Measurements from ENCODE around the gene TESPA1. TPM values are rescaled to one million over a fixed set of nuclear protein-coding genes. Genes with fewer than 3 reads are reported as not detected.
A peak's percentile ranks its signal among the peaks of the same experiment; 100 is the strongest.

The TESPA1 gene
- total and polyA plus RNA-seq, 8 donors: 0.67 to 3.2 (median 1.2) TPM

DNA sequence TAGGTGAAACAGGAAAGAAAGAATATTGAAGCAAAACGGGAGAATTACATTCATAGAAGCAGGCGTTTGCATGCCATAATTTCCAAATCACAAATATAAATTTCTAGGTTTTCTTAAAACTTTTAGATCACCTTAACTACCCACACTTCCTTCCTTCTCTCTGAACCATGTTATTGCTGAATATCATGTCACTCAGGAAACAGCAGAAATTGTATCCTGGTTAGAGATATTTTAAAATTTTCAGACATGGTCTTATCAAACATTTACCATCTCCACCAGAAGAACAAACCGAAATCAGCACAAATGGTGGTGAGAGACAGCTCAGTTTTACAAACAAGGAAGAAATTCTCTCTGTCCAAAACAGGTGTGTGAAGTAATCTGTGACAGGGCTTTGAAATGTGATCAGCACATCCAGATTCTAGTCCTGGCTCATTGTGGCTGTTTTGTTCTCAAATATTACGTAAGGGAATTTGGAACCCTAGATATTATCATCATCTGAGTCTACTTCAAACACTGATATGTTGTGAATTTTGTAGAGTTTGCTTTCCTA lies 16.3 kb downstream of the TESPA1 start:
- intact Hi-C loops (cut with DNase I): no loop called here
- no peak for ATAC-seq
- Histone ChIP-seq H3K9me3 (no peaks in the 10 kb centered on the region), H3K4me3 (no peak overlapping the region), H3K4me1 (peaks cover 0 to 7% of the 10 kb centered on the region in 2 donors), H3K27ac (no peak overlapping the region), H3K27me3 (no peaks in the 10 kb centered on the region), H3K36me3 (no peaks in the 10 kb centered on the region)
- DNase-seq: no peak
- TF ChIP-seq, protein P1, sequence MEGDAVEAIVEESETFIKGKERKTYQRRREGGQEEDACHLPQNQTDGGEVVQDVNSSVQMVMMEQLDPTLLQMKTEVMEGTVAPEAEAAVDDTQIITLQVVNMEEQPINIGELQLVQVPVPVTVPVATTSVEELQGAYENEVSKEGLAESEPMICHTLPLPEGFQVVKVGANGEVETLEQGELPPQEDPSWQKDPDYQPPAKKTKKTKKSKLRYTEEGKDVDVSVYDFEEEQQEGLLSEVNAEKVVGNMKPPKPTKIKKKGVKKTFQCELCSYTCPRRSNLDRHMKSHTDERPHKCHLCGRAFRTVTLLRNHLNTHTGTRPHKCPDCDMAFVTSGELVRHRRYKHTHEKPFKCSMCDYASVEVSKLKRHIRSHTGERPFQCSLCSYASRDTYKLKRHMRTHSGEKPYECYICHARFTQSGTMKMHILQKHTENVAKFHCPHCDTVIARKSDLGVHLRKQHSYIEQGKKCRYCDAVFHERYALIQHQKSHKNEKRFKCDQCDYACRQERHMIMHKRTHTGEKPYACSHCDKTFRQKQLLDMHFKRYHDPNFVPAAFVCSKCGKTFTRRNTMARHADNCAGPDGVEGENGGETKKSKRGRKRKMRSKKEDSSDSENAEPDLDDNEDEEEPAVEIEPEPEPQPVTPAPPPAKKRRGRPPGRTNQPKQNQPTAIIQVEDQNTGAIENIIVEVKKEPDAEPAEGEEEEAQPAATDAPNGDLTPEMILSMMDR (IDR thresholded peaks at IDR 0.05): no peak

DNA sequence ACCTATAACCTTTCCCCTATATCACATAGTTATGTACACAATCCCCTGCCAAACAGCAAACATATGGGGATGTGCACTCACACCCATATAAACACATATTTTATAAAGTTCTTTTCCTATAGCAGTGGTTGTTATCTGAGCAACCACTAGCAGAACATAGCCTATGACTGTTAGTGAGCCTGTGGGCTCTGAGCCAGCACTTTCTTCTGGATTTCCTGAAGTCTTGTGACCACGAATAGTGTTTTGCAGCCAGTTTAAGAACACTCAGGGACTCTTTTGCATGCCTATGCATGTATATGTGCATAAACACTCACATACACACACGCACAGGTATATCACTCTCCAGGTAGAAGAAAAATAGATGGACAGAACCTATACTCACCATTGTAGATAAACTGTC lies 17.1 kb downstream of the TESPA1 start:
- Histone ChIP-seq H3K36me3 (no peaks in the 10 kb centered on the region), H3K27me3 (no peaks in the 10 kb centered on the region)
- DNase-seq: peak in 1 of 4 donors; percentile 49

DNA sequence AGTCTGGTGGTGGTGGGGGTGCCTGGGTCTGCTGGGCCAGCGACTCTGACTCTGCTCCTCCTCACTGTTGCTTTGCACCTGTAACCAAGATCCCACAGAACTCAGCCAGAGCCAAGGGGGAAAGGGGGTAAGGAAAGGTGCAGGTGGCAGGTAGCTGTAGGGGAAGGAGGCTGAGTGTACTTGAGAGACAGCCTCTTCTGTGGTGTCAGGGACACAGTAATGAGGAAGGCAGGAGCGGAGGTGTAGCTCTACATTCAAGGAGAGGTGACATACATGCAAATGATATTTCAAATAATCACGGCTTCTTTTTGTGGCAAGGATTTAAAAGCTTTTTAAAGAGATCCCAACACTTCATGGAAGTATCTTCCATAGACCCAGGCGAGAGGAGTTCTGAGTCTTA lies 23.4 kb downstream of the TESPA1 start:
- peaks cover 0 to 18% of the 10 kb centered on the region in 2 donors for H3K4me1 ChIP-seq
- no peak for DNase-seq
- TF ChIP-seq, protein P1 (IDR thresholded peaks at IDR 0.05): no peak
- no peak overlapping the region for H3K27ac ChIP-seq
- H3K27me3 ChIP-seq: no peaks in the 10 kb centered on the region
- H3K9me3 ChIP-seq: no peaks in the 10 kb centered on the region
- H3K36me3 ChIP-seq: no peaks in the 10 kb centered on the region
- no peak overlapping the region for H3K4me3 ChIP-seq
- intact Hi-C loops (cut with DNase I): no loop called here
- no peak for ATAC-seq

More for the DNA sequence above, 17.1 kb downstream of the TESPA1 start:
- Histone ChIP-seq H3K9me3 (no peaks in the 10 kb centered on the region), H3K4me1 (peaks cover 0 to 7% of the 10 kb centered on the region in 2 donors), H3K4me3 (no peak overlapping the region), H3K27ac (no peak overlapping the region)
- peak; percentile 35 for ATAC-seq
- TF ChIP-seq, protein P1 (IDR thresholded peaks at IDR 0.05): no peak
- intact Hi-C loops (cut with DNase I): no loop called here

DNA sequence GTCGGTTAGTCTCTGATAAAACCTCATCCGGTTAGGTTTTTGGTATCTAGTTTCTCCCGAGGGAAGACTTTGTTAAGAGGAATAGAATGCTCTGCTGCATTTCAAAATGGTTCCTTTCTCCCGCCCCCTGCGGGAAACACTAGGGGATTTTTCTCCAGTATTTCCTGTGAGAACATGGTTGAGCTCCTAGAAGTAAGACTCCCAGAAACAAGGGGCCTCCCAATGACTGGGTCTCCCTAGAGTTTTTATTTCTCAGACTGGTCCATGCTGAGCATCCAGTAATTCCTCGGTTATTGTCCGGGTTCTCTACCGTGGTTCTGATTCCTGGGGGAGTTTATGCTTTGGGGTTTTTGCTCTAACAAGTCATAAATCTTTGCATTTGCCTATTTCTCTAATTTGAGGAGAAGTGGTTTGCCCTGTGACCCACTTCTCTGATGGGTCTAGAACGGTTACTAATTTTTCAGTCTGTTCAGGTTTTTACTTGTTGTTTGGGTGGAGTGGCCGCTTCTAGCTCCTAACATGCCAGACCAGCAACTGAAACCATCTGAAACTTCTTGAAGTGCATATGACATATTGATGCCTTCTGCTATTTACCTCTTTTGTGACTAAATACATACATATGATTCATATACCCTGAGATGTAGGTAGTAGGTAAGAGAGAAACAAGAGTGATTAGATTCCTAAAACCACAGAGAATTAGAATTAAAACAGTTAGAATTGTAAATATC lies 25.1 kb downstream of the TESPA1 start:
- no peaks in the 10 kb centered on the region for H3K27me3 ChIP-seq
- H3K9me3 ChIP-seq: no peaks in the 10 kb centered on the region
- no peak overlapping the region for H3K27ac ChIP-seq
- DNase-seq: no peak
- H3K4me3 ChIP-seq: no peak overlapping the region
- TF ChIP-seq, protein P1 (IDR thresholded peaks at IDR 0.05): no peak
- intact Hi-C loops (cut with DNase I): loop anchor here in 1 of 2 donors (10.0 kb wide), 2 partner anchors 105 to 235 kb away; partner anchors contain the start of gene MUCL1
- peaks cover 0 to 23% of the 10 kb centered on the region in 2 donors for H3K4me1 ChIP-seq
- ATAC-seq: no peak
- H3K36me3 ChIP-seq: no peaks in the 10 kb centered on the region

DNA sequence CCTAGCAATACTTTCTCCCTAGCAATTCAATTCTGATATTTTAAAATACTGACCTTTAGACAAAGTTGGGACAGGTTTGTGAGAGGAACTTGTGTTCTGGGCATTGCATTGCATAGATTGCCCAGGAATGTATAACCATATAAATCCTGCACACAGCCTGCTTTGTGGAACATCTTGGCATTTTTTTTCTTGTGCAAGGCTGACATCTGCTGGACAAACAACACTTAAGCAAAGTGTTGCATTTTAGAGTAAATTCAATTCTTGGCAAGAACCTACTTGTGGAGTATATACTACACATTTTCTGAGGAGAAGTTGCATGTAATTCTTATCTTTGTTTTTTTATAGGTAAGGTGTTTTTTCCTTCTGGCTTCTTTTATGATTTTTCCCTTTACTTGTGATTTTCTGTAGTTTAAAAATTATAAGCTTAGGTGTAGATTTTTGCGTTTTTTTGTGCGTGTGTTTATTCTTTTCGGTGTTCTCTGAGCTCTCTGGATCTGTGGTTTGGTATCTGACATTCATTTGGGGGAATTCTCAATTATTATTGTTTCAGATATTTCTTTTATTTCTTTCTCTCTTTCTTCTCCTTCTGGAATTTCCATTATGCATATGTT lies 26.4 kb downstream of the TESPA1 start:
- TF ChIP-seq, protein P1 (IDR thresholded peaks at IDR 0.05): peak; percentile 55 to 67
- Histone ChIP-seq H3K9me3 (no peaks in the 10 kb centered on the region), H3K36me3 (no peaks in the 10 kb centered on the region), H3K27ac (no peak overlapping the region), H3K4me3 (no peak overlapping the region), H3K27me3 (no peaks in the 10 kb centered on the region), H3K4me1 (peaks cover 0 to 23% of the 10 kb centered on the region in 2 donors)
- intact Hi-C loops (cut with DNase I): loop anchor here in 1 of 2 donors (10.0 kb wide), 2 partner anchors 103 to 233 kb away; partner anchors contain the start of gene MUCL1
- DNase-seq (peak in 2 of 4 donors; percentile 59 to 77), ATAC-seq (peak; percentile 91)

Data from left lung (tissue), 10 donors.